Umbilical cord (tissue), 2 donors: Measurements from ENCODE around the gene G6PC3. TPM values are rescaled to one million over a fixed set of nuclear protein-coding genes. Genes with fewer than 3 reads are reported as not detected.
"Not testable (repeated sequence)": the region's sequence is repeated elsewhere in the genome, so short reads cannot be mapped to it uniquely, and the experiment has no call there.

Experiments
- DNase-seq: peaks from one replicate; pipeline ENCODE4 v3.0.0-alpha.2; 2015; ENCODE audit warnings: low spot score
- total RNA-seq: library from RNA; depleted of rRNA; stranded (reverse); fragments of >200 nt; gene quantifications from one replicate; pipeline ENCODE4 v1.2.3, GENCODE V29; 2014; ENCODE audit warnings: low replicate concordance; ENCODE audit not compliant: insufficient read depth

The G6PC3 gene
- 3.6 TPM for total RNA-seq

GRCh38 chr17:44070455-44071197, at the start of gene G6PC3:
Gene G6PC3 (plus strand): TSS chr17:44070735. CDS start chr17:44070966, 231 bp downstream.
- peak; percentile 99 for DNase-seq

- not testable (repeated sequence) for DNase-seq
These were observed 49.3 kb upstream of the G6PC3 start for GRCh38 chr17:44021227-44021626.

GRCh38 chr17:44022246-44022645, 48.3 kb upstream of the G6PC3 start:
- DNase-seq: no peak

- no peak for DNase-seq
These were observed 46.8 kb upstream of the G6PC3 start for GRCh38 chr17:44023545-44024270.

GRCh38 chr17:44024271-44024663, 46.3 kb upstream of the G6PC3 start:
- no peak for DNase-seq

- DNase-seq: no peak
These were observed 45.7 kb upstream of the G6PC3 start for GRCh38 chr17:44024853-44025252.

- no peak for DNase-seq
These were observed 40.8 kb upstream of the G6PC3 start for GRCh38 chr17:44029736-44030135.

GRCh38 chr17:44030482-44030881, 40.1 kb upstream of the G6PC3 start:
- no peak for DNase-seq

- DNase-seq: no peak
These were observed 36.6 kb upstream of the G6PC3 start for GRCh38 chr17:44033861-44034408.

- DNase-seq: not testable (repeated sequence)
These were observed 35.8 kb upstream of the G6PC3 start for GRCh38 chr17:44034688-44035087.

GRCh38 chr17:44037471-44037870, 33.1 kb upstream of the G6PC3 start:
- no peak for DNase-seq

GRCh38 chr17:44038604-44039011, 31.9 kb upstream of the G6PC3 start:
- no peak for DNase-seq

- no peak for DNase-seq
These were observed 30.5 kb upstream of the G6PC3 start for GRCh38 chr17:44039829-44040635.

- peak; percentile 17 for DNase-seq
These were observed 27.3 kb upstream of the G6PC3 start for GRCh38 chr17:44043272-44043696.

- DNase-seq: no peak
These were observed 26.5 kb upstream of the G6PC3 start for GRCh38 chr17:44044071-44044470.

- DNase-seq: no peak
These were observed 25.0 kb upstream of the G6PC3 start for GRCh38 chr17:44045486-44045885.

GRCh38 chr17:44046893-44047292, 23.6 kb upstream of the G6PC3 start:
- DNase-seq: not testable (repeated sequence)

GRCh38 chr17:44049294-44050060, 21.1 kb upstream of the G6PC3 start:
- DNase-seq: no peak

GRCh38 chr17:44053125-44053872, 17.2 kb upstream of the G6PC3 start:
- DNase-seq: no peak
